Glomerular visceral epithelial cell (primary cell): ENCODE data around the gene TIMP1.

ENCODE experiments used
- DNase-seq: peaks from one replicate; pipeline ENCODE4 v3.0.0-alpha.2; 2016; ENCODE audit errors: extremely low spot score

The TIMP1 gene

DNA sequence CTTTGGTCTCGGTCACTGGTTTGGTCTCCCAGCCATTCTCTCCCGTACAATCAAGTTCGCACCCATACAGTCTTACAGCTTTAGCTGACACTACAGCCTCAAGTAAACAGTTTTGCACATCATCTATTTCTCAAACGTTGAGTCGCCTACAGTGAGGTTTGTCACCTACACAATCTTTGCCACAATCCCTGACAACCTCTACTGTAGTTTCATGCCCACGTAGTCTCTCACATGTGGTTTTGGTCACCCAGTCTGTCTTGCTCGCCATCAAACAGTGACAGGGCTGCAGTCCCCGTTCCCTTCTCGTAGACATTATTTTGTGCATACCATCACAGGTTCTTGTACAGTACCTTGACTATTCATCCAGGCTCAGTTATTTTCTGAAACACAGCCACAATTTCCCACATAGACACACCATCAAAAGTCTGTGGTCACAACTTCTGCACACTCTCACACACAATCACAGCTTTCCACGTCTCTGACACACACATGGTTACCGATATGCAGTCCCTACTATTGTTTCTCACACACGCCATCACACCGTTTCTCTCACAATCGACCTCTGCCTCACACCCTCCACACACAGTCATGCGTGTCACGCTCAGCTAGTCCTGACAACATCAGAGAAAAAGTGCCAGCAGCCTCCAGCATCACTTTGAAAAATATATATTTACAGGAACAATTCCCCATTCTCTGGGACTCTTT, 52.8 kb downstream of the TIMP1 start:
- no peak for DNase-seq
